Ovary (tissue), 3 donors: Measurements from ENCODE around the gene UBA3.

Experiments used
- EP300 ChIP-seq: sonication (generic); formaldehyde crosslinking; IDR thresholded peaks from one replicate; pipeline ENCODE4 v1.6.1; 2017; ENCODE audit warnings: antibody characterized with exemption
- POLR2A ChIP-seq: fragments of 450-650 bp; IDR thresholded peaks from one replicate; pipeline ENCODE4 v1.6.1; 2017; ENCODE audit warnings: antibody characterized with exemption, mild to moderate bottlenecking, moderate library complexity
- TF ChIP-seq, protein P1 (sequence below), 3 donors: fragments of 450-650 bp in 2 of 3; fragments of 200-600 bp in 1 of 3; IDR thresholded peaks; one replicate each; pipeline versions ENCODE4 v1.5.1 to v1.8.0; 2016 to 2022; ENCODE audit warnings: antibody characterized with exemption in 3 of 3, mild to moderate bottlenecking in 1 of 3
- donor health status: DM: no; HTN: no; CAD: no.

DNA sequence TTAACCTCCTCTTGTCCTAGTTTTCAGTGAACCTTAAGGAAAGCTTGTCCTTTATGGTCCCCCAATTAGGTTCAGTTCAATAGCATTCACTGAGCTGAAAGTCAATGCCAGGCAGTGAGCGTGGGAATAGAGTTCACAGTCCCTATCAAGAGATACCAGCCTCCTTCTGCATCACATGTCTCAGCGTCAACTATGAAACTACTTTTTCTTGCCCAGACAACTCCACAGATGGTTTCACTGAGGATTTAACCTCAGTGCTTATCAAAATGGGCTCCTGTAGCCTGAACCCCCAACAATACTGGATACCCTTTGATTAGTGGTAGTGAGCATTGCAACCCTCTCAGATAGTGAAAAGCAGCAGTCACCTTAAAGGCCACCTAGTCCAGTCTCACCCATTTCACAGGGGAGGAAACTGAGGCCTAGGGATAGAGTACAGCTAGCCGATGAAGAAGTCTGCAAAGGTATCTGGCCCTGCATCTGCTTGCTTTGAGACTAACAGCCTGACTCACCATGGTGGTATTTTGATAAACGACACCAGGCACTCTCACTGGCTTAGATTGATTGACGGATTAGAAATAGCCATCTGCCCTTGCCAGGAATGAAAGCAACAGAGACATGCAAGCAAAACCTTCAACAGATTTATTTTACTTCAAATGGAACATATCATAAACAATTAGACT lies 1.6 kb upstream of the UBA3 start:
- TF ChIP-seq POLR2A = no peak
- TF ChIP-seq, protein P1, sequence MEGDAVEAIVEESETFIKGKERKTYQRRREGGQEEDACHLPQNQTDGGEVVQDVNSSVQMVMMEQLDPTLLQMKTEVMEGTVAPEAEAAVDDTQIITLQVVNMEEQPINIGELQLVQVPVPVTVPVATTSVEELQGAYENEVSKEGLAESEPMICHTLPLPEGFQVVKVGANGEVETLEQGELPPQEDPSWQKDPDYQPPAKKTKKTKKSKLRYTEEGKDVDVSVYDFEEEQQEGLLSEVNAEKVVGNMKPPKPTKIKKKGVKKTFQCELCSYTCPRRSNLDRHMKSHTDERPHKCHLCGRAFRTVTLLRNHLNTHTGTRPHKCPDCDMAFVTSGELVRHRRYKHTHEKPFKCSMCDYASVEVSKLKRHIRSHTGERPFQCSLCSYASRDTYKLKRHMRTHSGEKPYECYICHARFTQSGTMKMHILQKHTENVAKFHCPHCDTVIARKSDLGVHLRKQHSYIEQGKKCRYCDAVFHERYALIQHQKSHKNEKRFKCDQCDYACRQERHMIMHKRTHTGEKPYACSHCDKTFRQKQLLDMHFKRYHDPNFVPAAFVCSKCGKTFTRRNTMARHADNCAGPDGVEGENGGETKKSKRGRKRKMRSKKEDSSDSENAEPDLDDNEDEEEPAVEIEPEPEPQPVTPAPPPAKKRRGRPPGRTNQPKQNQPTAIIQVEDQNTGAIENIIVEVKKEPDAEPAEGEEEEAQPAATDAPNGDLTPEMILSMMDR (IDR thresholded peaks at IDR 0.05) = no peak
- no peak for TF ChIP-seq EP300
